Measurements from ENCODE around the gene TNNC1.

Gene TNNC1

GRCh38 chr3:52420388-52420787 lies 33.5 kb downstream of the TNNC1 start:
- no peaks in the 10 kb centered on the region for H3K9me3 ChIP-seq (ENCODE audit: insufficient read depth, low read length)
- no peak overlapping the region for H3K4me3 ChIP-seq (ENCODE audit: low read length)
- H3K27ac ChIP-seq (ENCODE audit: low read length) = no peak overlapping the region
- no peak overlapping the region for H2AFZ ChIP-seq (ENCODE audit: low read depth, low read length)
- no peaks in the 10 kb centered on the region for H4K20me1 ChIP-seq (ENCODE audit: insufficient read depth, low read length)
- no peaks in the 10 kb centered on the region for H3K36me3 ChIP-seq (replicated peaks; ENCODE audit: low read depth, low read length)
- H3K4me2 ChIP-seq (ENCODE audit: low read length) = no peak overlapping the region
- H3K9ac ChIP-seq (ENCODE audit: low read length) = no peak overlapping the region
- no peaks in the 10 kb centered on the region for H3K79me2 ChIP-seq (ENCODE audit: low read length)
- H3K27me3 ChIP-seq (ENCODE audit: low read depth, low read length) = no peaks in the 10 kb centered on the region
- H3K4me1 ChIP-seq (ENCODE audit: low read length) = peaks cover 4% of the 10 kb centered on the region; the same call in 1 of the 2 replicates
- TF ChIP-seq, protein P1, sequence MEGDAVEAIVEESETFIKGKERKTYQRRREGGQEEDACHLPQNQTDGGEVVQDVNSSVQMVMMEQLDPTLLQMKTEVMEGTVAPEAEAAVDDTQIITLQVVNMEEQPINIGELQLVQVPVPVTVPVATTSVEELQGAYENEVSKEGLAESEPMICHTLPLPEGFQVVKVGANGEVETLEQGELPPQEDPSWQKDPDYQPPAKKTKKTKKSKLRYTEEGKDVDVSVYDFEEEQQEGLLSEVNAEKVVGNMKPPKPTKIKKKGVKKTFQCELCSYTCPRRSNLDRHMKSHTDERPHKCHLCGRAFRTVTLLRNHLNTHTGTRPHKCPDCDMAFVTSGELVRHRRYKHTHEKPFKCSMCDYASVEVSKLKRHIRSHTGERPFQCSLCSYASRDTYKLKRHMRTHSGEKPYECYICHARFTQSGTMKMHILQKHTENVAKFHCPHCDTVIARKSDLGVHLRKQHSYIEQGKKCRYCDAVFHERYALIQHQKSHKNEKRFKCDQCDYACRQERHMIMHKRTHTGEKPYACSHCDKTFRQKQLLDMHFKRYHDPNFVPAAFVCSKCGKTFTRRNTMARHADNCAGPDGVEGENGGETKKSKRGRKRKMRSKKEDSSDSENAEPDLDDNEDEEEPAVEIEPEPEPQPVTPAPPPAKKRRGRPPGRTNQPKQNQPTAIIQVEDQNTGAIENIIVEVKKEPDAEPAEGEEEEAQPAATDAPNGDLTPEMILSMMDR (IDR thresholded peaks at IDR 0.05; ENCODE audit: low read depth, low read length) = no peak
- TF ChIP-seq EZH2phosphoT487 (IDR thresholded peaks at IDR 0.05; ENCODE audit: low read depth) = no peak

GRCh38 chr3:52415800-52416199 lies 38.0 kb downstream of the TNNC1 start:
- H3K36me3 ChIP-seq (replicated peaks; ENCODE audit: low read depth, low read length) = no peaks in the 10 kb centered on the region
- TF ChIP-seq EZH2phosphoT487 (IDR thresholded peaks at IDR 0.05; ENCODE audit: low read depth) = no peak
- TF ChIP-seq, protein P1 (IDR thresholded peaks at IDR 0.05; ENCODE audit: low read depth, low read length) = no peak
- H3K9me3 ChIP-seq (ENCODE audit: insufficient read depth, low read length) = no peaks in the 10 kb centered on the region
- H3K9ac ChIP-seq (ENCODE audit: low read length) = no peak overlapping the region
- no peak overlapping the region for H3K27ac ChIP-seq (ENCODE audit: low read length)
- no peaks in the 10 kb centered on the region for H4K20me1 ChIP-seq (ENCODE audit: insufficient read depth, low read length)
- peaks cover 7% of the 10 kb centered on the region; the same call in 1 of the 2 replicates for H3K79me2 ChIP-seq (ENCODE audit: low read length)
- no peak overlapping the region for H3K4me2 ChIP-seq (ENCODE audit: low read length)
- peaks cover 14% of the 10 kb centered on the region for H3K4me1 ChIP-seq (ENCODE audit: low read length)
- H2AFZ ChIP-seq (ENCODE audit: low read depth, low read length) = no peak overlapping the region
- H3K27me3 ChIP-seq (ENCODE audit: low read depth, low read length) = no peaks in the 10 kb centered on the region
- no peak overlapping the region for H3K4me3 ChIP-seq (ENCODE audit: low read length)

GRCh38 chr3:52408466-52408865 lies 45.4 kb downstream of the TNNC1 start:
- Histone ChIP-seq H3K36me3 (replicated peaks; ENCODE audit: low read depth, low read length) (peaks cover 41% of the 10 kb centered on the region), H4K20me1 (ENCODE audit: insufficient read depth, low read length) (no peaks in the 10 kb centered on the region), H3K79me2 (ENCODE audit: low read length) (peaks cover 28% of the 10 kb centered on the region), H3K4me1 (ENCODE audit: low read length) (peaks cover 17% of the 10 kb centered on the region), H3K4me2 (ENCODE audit: low read length) (peak overlapping the region; percentile 89), H3K27ac (ENCODE audit: low read length) (no peak overlapping the region), H3K27me3 (ENCODE audit: low read depth, low read length) (no peaks in the 10 kb centered on the region), H2AFZ (ENCODE audit: low read depth, low read length) (no peak overlapping the region), H3K4me3 (ENCODE audit: low read length) (0 out of 2 replicates have a peak overlapping the region, but pooled peaks have one; percentile 89), H3K9me3 (ENCODE audit: insufficient read depth, low read length) (no peaks in the 10 kb centered on the region), H3K9ac (ENCODE audit: low read length) (no peak overlapping the region)
- TF ChIP-seq, protein P1 (IDR thresholded peaks at IDR 0.05; ENCODE audit: low read depth, low read length) = no peak
- TF ChIP-seq EZH2phosphoT487 (IDR thresholded peaks at IDR 0.05; ENCODE audit: low read depth) = no peak

GRCh38 chr3:52407779-52408178 lies 46.1 kb downstream of the TNNC1 start:
- Histone ChIP-seq H2AFZ (ENCODE audit: low read depth, low read length) (no peak overlapping the region), H3K4me1 (ENCODE audit: low read length) (peaks cover 17% of the 10 kb centered on the region), H3K9me3 (ENCODE audit: insufficient read depth, low read length) (no peaks in the 10 kb centered on the region), H3K79me2 (ENCODE audit: low read length) (peaks cover 28% of the 10 kb centered on the region), H3K4me2 (ENCODE audit: low read length) (no peak overlapping the region), H4K20me1 (ENCODE audit: insufficient read depth, low read length) (no peaks in the 10 kb centered on the region), H3K27ac (ENCODE audit: low read length) (no peak overlapping the region), H3K9ac (ENCODE audit: low read length) (no peak overlapping the region), H3K27me3 (ENCODE audit: low read depth, low read length) (no peaks in the 10 kb centered on the region), H3K4me3 (ENCODE audit: low read length) (no peak overlapping the region), H3K36me3 (replicated peaks; ENCODE audit: low read depth, low read length) (peaks cover 47% of the 10 kb centered on the region)
- TF ChIP-seq EZH2phosphoT487 (IDR thresholded peaks at IDR 0.05; ENCODE audit: low read depth) = no peak
- TF ChIP-seq, protein P1 (IDR thresholded peaks at IDR 0.05; ENCODE audit: low read depth, low read length) = no peak

Measured in OCI-LY3 (cell line).